Thymus (tissue), 11 donors: ENCODE data around the gene PRSS23. TPM values are rescaled to one million over a fixed set of nuclear protein-coding genes. Genes with fewer than 3 reads are reported as not detected.

ENCODE experiments used
- DNase-seq, 9 donors: peaks; one replicate each; pipeline ENCODE4 v3.0.0-alpha.2; 2013; ENCODE audit warnings: low spot score in 9 of 9, low read depth in 6 of 9, missing footprints in 1 of 9
- H3K27ac ChIP-seq, 2 donors: one replicate each; pipeline ENCODE4 v1.5.1; 2013; ENCODE audit warnings: control low read depth in 1 of 2, low read depth in 1 of 2, low read length in 1 of 2, mild to moderate bottlenecking in 1 of 2, moderate library complexity in 1 of 2
- H3K27me3 ChIP-seq, 2 donors: one replicate each; pipeline ENCODE4 v1.5.1; 2013; ENCODE audit warnings: low read length in 1 of 2; ENCODE audit not compliant: control insufficient read depth in 2 of 2, insufficient read depth in 1 of 2
- H3K36me3 ChIP-seq, 2 donors: one replicate each; pipeline ENCODE4 v1.5.1; 2013; ENCODE audit warnings: low read length in 1 of 2, mild to moderate bottlenecking in 1 of 2, moderate library complexity in 1 of 2; ENCODE audit not compliant: control insufficient read depth in 2 of 2, insufficient read depth in 2 of 2
- H3K4me1 ChIP-seq, 2 donors: one replicate each; pipeline ENCODE4 v1.5.1; 2013; ENCODE audit warnings: low read length in 2 of 2; ENCODE audit not compliant: control insufficient read depth in 2 of 2, insufficient read depth in 2 of 2
- H3K4me3 ChIP-seq, 2 donors: one replicate each; pipeline ENCODE4 v1.5.1; 2013; ENCODE audit warnings: low read length in 2 of 2, control low read depth in 1 of 2, mild to moderate bottlenecking in 1 of 2
- H3K9me3 ChIP-seq, 2 donors: one replicate each; pipeline ENCODE4 v1.5.1; 2013; ENCODE audit warnings: low read length in 1 of 2, mild to moderate bottlenecking in 1 of 2; ENCODE audit not compliant: control insufficient read depth in 2 of 2, insufficient read depth in 1 of 2
- WGBS: extraction: QIAGEN DNeasy Blood & Tissue Kit; methylation state at CpG from one replicate; pipeline ENCODE4 v1.1.7; 2013; 5-methylcytosine and 5-hydroxymethylcytosine counted together
- polyA plus RNA-seq: library from polyadenylated mRNA; stranded (reverse); fragments of 200-250 nt; gene quantifications from one replicate; pipeline ENCODE4 v1.2.3, GENCODE V29; 2013
- total RNA-seq: library from RNA; stranded (reverse); fragments of 120-200 nt; gene quantifications from one replicate; pipeline ENCODE4 v1.2.4, GENCODE V29; 2013
- donor health status: healthy.

Gene PRSS23
- total and polyA plus RNA-seq, 2 donors = 8.9 to 22.4 TPM

- 64% methylated on average over 2 of the region's 2 CpGs for WGBS
- no peak for DNase-seq
- Histone ChIP-seq H3K9me3 (no peaks in the 10 kb centered on the region), H3K4me1 (no peaks in the 10 kb centered on the region), H3K27me3 (no peaks in the 10 kb centered on the region), H3K27ac (no peak overlapping the region), H3K4me3 (no peak overlapping the region), H3K36me3 (no peaks in the 10 kb centered on the region)
Observed at GRCh38 chr11:86784241-86784681, 16.1 kb upstream of the PRSS23 start.

- H3K27ac ChIP-seq = no peak overlapping the region
- DNase-seq = no peak
- WGBS = 70% methylated on average over 3 of the region's 3 CpGs
Observed at GRCh38 chr11:86785576-86785975, 14.8 kb upstream of the PRSS23 start.

GRCh38 chr11:86787018-86787536 is 13.3 kb upstream of the PRSS23 start:
- no peaks in the 10 kb centered on the region for H3K9me3 ChIP-seq
- H3K27ac ChIP-seq = no peak overlapping the region
- no peak for DNase-seq
- H3K36me3 ChIP-seq = no peaks in the 10 kb centered on the region
- H3K27me3 ChIP-seq = no peaks in the 10 kb centered on the region
- no peaks in the 10 kb centered on the region for H3K4me1 ChIP-seq
- no peak overlapping the region for H3K4me3 ChIP-seq
- 70% methylated on average over 2 of the region's 2 CpGs for WGBS

More at GRCh38 chr11:86785576-86785975, 14.8 kb upstream of the PRSS23 start:
- Histone ChIP-seq H3K36me3 (no peaks in the 10 kb centered on the region), H3K4me1 (no peaks in the 10 kb centered on the region), H3K9me3 (no peaks in the 10 kb centered on the region), H3K4me3 (no peak overlapping the region), H3K27me3 (no peaks in the 10 kb centered on the region)

GRCh38 chr11:86787656-86788055 is 12.7 kb upstream of the PRSS23 start:
- H3K4me3 ChIP-seq = no peak overlapping the region
- no peaks in the 10 kb centered on the region for H3K36me3 ChIP-seq
- H3K27ac ChIP-seq = no peak overlapping the region
- H3K27me3 ChIP-seq = no peaks in the 10 kb centered on the region
- no peak for DNase-seq
- H3K9me3 ChIP-seq = no peaks in the 10 kb centered on the region
- H3K4me1 ChIP-seq = no peaks in the 10 kb centered on the region

DNA sequence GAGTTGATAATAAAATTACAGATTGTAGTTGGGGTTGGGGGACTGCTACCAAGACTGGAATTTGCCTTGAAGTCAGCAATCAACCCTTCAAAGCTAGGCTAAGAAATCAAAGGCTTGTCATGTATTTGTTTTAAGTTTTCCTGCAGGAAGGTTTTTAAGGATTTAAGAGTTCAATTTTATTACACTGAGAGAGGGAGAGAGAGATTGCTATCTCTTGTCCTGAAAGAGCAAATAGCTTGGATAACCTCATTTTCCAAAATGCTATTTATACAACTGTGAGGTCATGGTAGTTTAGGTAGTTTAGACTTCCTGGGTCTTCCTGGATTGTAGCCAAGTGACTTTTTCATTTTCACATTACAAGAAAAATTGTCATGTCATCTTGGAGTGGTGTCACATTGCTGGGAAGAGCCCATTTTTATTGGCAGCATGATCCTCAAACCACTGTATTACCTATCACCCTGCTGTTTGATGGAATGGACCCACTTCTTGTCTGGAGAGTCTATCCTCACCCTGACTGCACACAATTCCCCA is 10.1 kb upstream of the PRSS23 start:
- H3K9me3 ChIP-seq = no peaks in the 10 kb centered on the region
- H3K36me3 ChIP-seq = no peaks in the 10 kb centered on the region
- DNase-seq = no peak
- H3K27ac ChIP-seq = no peak overlapping the region
- H3K4me1 ChIP-seq = no peaks in the 10 kb centered on the region
- no peaks in the 10 kb centered on the region for H3K27me3 ChIP-seq
- no peak overlapping the region for H3K4me3 ChIP-seq

DNA sequence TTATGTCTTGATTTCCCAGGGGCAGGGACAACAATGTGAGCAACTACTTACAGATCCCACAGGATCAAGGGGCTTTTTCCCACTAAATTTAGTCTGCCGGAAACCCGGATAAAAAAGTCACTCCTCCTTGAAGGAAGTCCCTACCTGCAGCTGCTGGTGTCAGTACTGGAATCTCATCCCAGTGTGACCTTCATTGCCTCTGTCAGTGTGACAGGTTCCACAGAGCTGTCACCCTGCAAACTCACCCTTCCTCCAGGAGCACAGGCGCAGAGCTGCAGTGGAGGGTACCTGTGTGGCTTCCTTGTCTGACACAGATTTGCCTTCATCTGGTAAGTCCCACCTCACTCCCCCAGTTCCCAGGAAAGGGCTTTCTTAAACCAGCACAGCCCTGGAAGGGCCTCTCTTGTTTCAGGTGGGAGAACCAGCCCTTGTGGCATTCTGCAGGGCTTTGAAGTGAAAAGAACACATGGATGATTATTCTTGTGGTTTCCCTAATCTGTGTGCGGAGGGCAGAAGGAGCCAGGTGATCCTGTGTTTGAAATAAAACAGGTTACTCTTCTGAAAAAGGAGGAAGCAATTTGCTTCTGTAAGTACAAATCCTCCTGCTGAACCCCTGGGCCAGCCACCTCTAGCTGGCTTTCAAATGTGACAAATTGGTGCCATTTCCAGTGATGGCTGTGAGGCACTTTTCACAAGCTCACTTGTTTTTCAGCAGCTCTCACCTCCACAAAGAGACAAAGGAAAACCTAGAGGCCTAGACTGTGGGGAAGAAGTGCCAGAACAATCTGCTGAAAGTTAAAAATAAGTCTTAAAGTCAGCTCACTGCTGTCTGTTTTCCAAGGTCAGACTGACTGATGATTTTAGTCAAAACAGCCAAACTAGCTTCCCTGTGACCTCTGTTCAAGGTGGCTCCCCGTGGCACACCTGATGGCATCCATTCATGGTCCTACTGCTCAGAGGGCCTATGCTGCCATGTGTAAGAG is 9.2 kb upstream of the PRSS23 start:
- no peak for DNase-seq

GRCh38 chr11:86792150-86792549 is 8.2 kb upstream of the PRSS23 start:
- Histone ChIP-seq H3K4me1 (no peaks in the 10 kb centered on the region), H3K27ac (no peak overlapping the region), H3K9me3 (no peaks in the 10 kb centered on the region), H3K36me3 (no peaks in the 10 kb centered on the region), H3K27me3 (no peaks in the 10 kb centered on the region), H3K4me3 (no peak overlapping the region)
- WGBS = 97% methylated on average over 3 of the region's 3 CpGs
- DNase-seq = no peak

More for the DNA sequence above, 9.2 kb upstream of the PRSS23 start:
- Histone ChIP-seq H3K36me3 (no peaks in the 10 kb centered on the region), H3K27ac (no peak overlapping the region), H3K4me3 (no peak overlapping the region), H3K4me1 (no peaks in the 10 kb centered on the region), H3K27me3 (no peaks in the 10 kb centered on the region), H3K9me3 (no peaks in the 10 kb centered on the region)
- 75% methylated on average over 5 of the region's 5 CpGs for WGBS

DNA sequence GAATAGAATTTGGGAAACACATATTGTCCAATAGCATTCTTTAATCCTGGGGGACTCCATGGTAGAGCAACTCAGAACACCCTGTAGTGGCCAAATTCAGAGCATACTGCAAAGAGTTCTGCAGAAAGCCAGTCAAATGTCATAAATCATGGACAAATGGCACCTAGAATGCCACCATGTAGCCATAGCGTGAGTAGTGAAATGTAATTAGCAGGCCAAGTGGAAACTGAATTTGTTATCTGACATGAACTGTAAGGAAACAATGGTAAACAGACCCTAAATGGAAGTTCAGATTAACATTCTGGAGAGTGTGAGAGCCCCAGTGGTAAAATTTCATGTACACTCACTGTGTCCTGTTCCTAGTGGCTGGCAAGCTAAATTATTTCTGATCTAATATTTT is 7.0 kb upstream of the PRSS23 start:
- DNase-seq = no peak
- Histone ChIP-seq H3K4me3 (no peak overlapping the region), H3K4me1 (no peaks in the 10 kb centered on the region), H3K27ac (no peak overlapping the region), H3K27me3 (peaks cover 2% of the 10 kb centered on the region in 2 donors), H3K9me3 (no peaks in the 10 kb centered on the region), H3K36me3 (no peaks in the 10 kb centered on the region)
- 98% methylated on average over 1 of the region's 1 CpG for WGBS

GRCh38 chr11:86795511-86795910 is 4.8 kb upstream of the PRSS23 start:
- peaks cover 0 to 2% of the 10 kb centered on the region in 2 donors for H3K4me1 ChIP-seq
- no peaks in the 10 kb centered on the region for H3K9me3 ChIP-seq
- H3K36me3 ChIP-seq = no peaks in the 10 kb centered on the region
- no peak overlapping the region for H3K4me3 ChIP-seq
- no peak for DNase-seq
- peaks cover 19 to 21% of the 10 kb centered on the region in 2 donors for H3K27me3 ChIP-seq
- WGBS = 97% methylated on average over 2 of the region's 2 CpGs
- H3K27ac ChIP-seq = no peak overlapping the region
